Stimulated activated CD4-positive, alpha-beta T cell treated with anti-CD3 and anti-CD28 coated beads, Interleukin-2, amount 100 ng/mL, for 48 hours (primary cell): ENCODE measurements around the gene DENND1A.

ENCODE experiments used
- DNase-seq, 2 donors: peaks; one replicate each; pipeline ENCODE4 v3.0.0-alpha.2; 2020

Gene DENND1A

GRCh38 chr9:123478967-123479602, 450.8 kb downstream of the DENND1A start:
- no peak for DNase-seq

GRCh38 chr9:123478160-123478559, 451.8 kb downstream of the DENND1A start:
- DNase-seq = no peak

GRCh38 chr9:123475407-123475806, 454.5 kb downstream of the DENND1A start:
- no peak for DNase-seq

GRCh38 chr9:123472862-123473614, 456.9 kb downstream of the DENND1A start:
- no peak for DNase-seq

- no peak for DNase-seq
Measured at GRCh38 chr9:123471843-123472570, 457.9 kb downstream of the DENND1A start.

GRCh38 chr9:123470991-123471770, 458.7 kb downstream of the DENND1A start:
- DNase-seq = no peak

GRCh38 chr9:123470121-123470782, 459.7 kb downstream of the DENND1A start:
- DNase-seq = no peak

- DNase-seq = no peak
Measured at GRCh38 chr9:123469282-123469681, 460.6 kb downstream of the DENND1A start.

GRCh38 chr9:123468541-123468940, 461.4 kb downstream of the DENND1A start:
- DNase-seq = no peak

GRCh38 chr9:123465304-123465703, 464.6 kb downstream of the DENND1A start:
- DNase-seq = no peak

GRCh38 chr9:123460091-123460490, 469.8 kb downstream of the DENND1A start:
- DNase-seq = no peak

GRCh38 chr9:123457583-123457982, 472.3 kb downstream of the DENND1A start:
- DNase-seq = no peak

- no peak for DNase-seq
Measured at GRCh38 chr9:123456011-123456410, 473.9 kb downstream of the DENND1A start.

GRCh38 chr9:123455187-123455586, 474.7 kb downstream of the DENND1A start:
- no peak for DNase-seq

- DNase-seq = no peak
Measured at GRCh38 chr9:123454361-123454760, 475.6 kb downstream of the DENND1A start.

GRCh38 chr9:123453831-123454321, 476.1 kb downstream of the DENND1A start:
- DNase-seq = no peak

GRCh38 chr9:123453076-123453667, 476.8 kb downstream of the DENND1A start:
- DNase-seq = no peak

- no peak for DNase-seq
Measured at GRCh38 chr9:123450996-123451395, 478.9 kb downstream of the DENND1A start.

GRCh38 chr9:123450098-123450770, 479.7 kb downstream of the DENND1A start:
- no peak for DNase-seq

GRCh38 chr9:123447934-123448646, 481.8 kb downstream of the DENND1A start:
- no peak for DNase-seq
